H9 (cell line): ENCODE results near the gene IGSF9. TPM values are rescaled to one million over a fixed set of nuclear protein-coding genes. Genes with fewer than 3 reads are reported as not detected.

Experiments
- DNase-seq: peaks from one replicate; pipeline ENCODE4 v3.0.0-alpha.2; 2017
- H2AFZ ChIP-seq: one replicate; pipeline ENCODE4 v1.6.1; 2013; ENCODE audit warnings: mild to moderate bottlenecking, low read length, control low read depth, moderate library complexity
- H2AK5ac ChIP-seq: 2 replicates; pipeline ENCODE4 v1.6.1; 2013; ENCODE audit warnings: low read length, control low read depth, mixed read lengths; ENCODE audit not compliant: insufficient read length
- H2BK120ac ChIP-seq: one replicate; pipeline ENCODE4 v1.6.1; 2013; ENCODE audit warnings: low read depth, mild to moderate bottlenecking, low read length, control low read depth, inconsistent platforms; ENCODE audit not compliant: poor library complexity, severe bottlenecking
- H2BK12ac ChIP-seq: 2 replicates; pipeline ENCODE4 v1.6.1; 2013; ENCODE audit warnings: low read length, control low read depth, mixed read lengths, low read depth; ENCODE audit not compliant: insufficient read length
- H2BK15ac ChIP-seq: 2 replicates; pipeline ENCODE4 v1.6.1; 2013; ENCODE audit warnings: low read depth, low read length, control low read depth
- H2BK20ac ChIP-seq: one replicate; pipeline ENCODE4 v1.6.1; 2013; ENCODE audit warnings: low read depth, mild to moderate bottlenecking, low read length, control low read depth, inconsistent platforms; ENCODE audit not compliant: poor library complexity, severe bottlenecking
- H2BK5ac ChIP-seq: 2 replicates; pipeline ENCODE4 v1.6.1; 2013; ENCODE audit warnings: low read length, control low read depth, mixed read lengths; ENCODE audit not compliant: insufficient read length
- H3K14ac ChIP-seq: 2 replicates; pipeline ENCODE4 v1.6.1; 2013; ENCODE audit warnings: low read length, control low read depth; ENCODE audit not compliant: insufficient read depth
- H3K18ac ChIP-seq: 2 replicates; pipeline ENCODE4 v1.6.1; 2013; ENCODE audit warnings: low read depth, mild to moderate bottlenecking, mixed read lengths, low read length, control low read depth; ENCODE audit not compliant: insufficient read length
- H3K23ac ChIP-seq: 2 replicates; pipeline ENCODE4 v1.6.1; 2013; ENCODE audit warnings: low read length, control low read depth, mixed read lengths, low read depth; ENCODE audit not compliant: insufficient read length
- H3K23me2 ChIP-seq: 2 replicates; pipeline ENCODE4 v1.6.1; 2013; ENCODE audit warnings: low read depth, mild to moderate bottlenecking, mixed read lengths, low read length, control low read depth; ENCODE audit not compliant: insufficient read length, poor library complexity, severe bottlenecking
- H3K27ac ChIP-seq: 2 replicates; pipeline ENCODE4 v1.5.1; 2013; ENCODE audit warnings: low read length, control low read depth, mixed read lengths, low read depth; ENCODE audit not compliant: insufficient read length
- H3K27me3 ChIP-seq: 2 replicates; pipeline ENCODE4 v1.6.1; 2013; ENCODE audit warnings: low read length, control low read depth, inconsistent platforms; ENCODE audit not compliant: insufficient read depth
- H3K4ac ChIP-seq: 2 replicates; pipeline ENCODE4 v1.6.1; 2013; ENCODE audit warnings: low read depth, mild to moderate bottlenecking, control low read depth, inconsistent platforms, low read length, moderate library complexity
- H3K4me1 ChIP-seq: 2 replicates; pipeline ENCODE4 v1.6.1; 2013; ENCODE audit warnings: low read length, control low read depth, inconsistent platforms; ENCODE audit not compliant: insufficient read depth
- H3K4me2 ChIP-seq: 2 replicates; pipeline ENCODE4 v1.6.1; 2013; ENCODE audit warnings: low read length, control low read depth, mixed read lengths; ENCODE audit not compliant: insufficient read length, insufficient read depth
- H3K56ac ChIP-seq: 2 replicates; pipeline ENCODE4 v1.6.1; 2013; ENCODE audit warnings: low read depth, mild to moderate bottlenecking, mixed read lengths, low read length, control low read depth; ENCODE audit not compliant: insufficient read length
- H3K79me1 ChIP-seq: 2 replicates; pipeline ENCODE4 v1.6.1; 2013; ENCODE audit warnings: low read depth, mild to moderate bottlenecking, moderate library complexity, low read length, control low read depth, inconsistent platforms; ENCODE audit not compliant: insufficient read depth, poor library complexity, severe bottlenecking
- H3K79me2 ChIP-seq: 2 replicates; pipeline ENCODE4 v1.6.1; 2013; ENCODE audit warnings: low read length, control low read depth, inconsistent platforms; ENCODE audit not compliant: insufficient read depth
- H3K9ac ChIP-seq: 2 replicates; pipeline ENCODE4 v1.6.1; 2013; ENCODE audit warnings: low read length, control low read depth, mixed read lengths; ENCODE audit not compliant: insufficient read length; ENCODE audit errors: extremely low read depth
- H3K9me3 ChIP-seq: one replicate; pipeline ENCODE4 v1.6.1; 2013; ENCODE audit warnings: low read depth, low read length, inconsistent platforms; ENCODE audit not compliant: control insufficient read depth
- H3T11ph ChIP-seq: one replicate; pipeline ENCODE4 v1.6.1; 2013; ENCODE audit warnings: mild to moderate bottlenecking, low read length, control low read depth, inconsistent platforms
- H4K20me1 ChIP-seq: one replicate; pipeline ENCODE4 v1.6.1; 2013; ENCODE audit not compliant: control insufficient read depth, insufficient read length, insufficient read depth
- H4K5ac ChIP-seq: 2 replicates; pipeline ENCODE4 v1.6.1; 2013; ENCODE audit warnings: low read depth, mild to moderate bottlenecking, mixed read lengths, low read length, control low read depth; ENCODE audit not compliant: insufficient read length
- H4K8ac ChIP-seq: replicated peaks from 2 replicates; pipeline ENCODE4 v1.6.1; 2013; ENCODE audit warnings: low read length, control low read depth, mixed read lengths, low read depth; ENCODE audit not compliant: insufficient read length
- H4K91ac ChIP-seq: 2 replicates; pipeline ENCODE4 v1.6.1; 2013; ENCODE audit warnings: low read depth, mild to moderate bottlenecking, moderate library complexity, mixed read lengths, low read length, control low read depth; ENCODE audit not compliant: insufficient read length
- H3K27ac Mint-ChIP-seq, 3 experiments: 2 replicates in 2 of 3; 3 replicates in 1 of 3; pipeline ENCODE4 v1.8.0; 2020 to 2021; ENCODE audit warnings: mixed read lengths in 3 of 3, mild to moderate bottlenecking in 1 of 3, moderate library complexity in 1 of 3
- H3K27me3 Mint-ChIP-seq: 2 replicates; pipeline ENCODE4 v1.8.0; 2021; ENCODE audit warnings: low read depth, mild to moderate bottlenecking, moderate library complexity, mixed read lengths
- H3K36me3 Mint-ChIP-seq, 3 experiments: 2 replicates in 2 of 3; 3 replicates in 1 of 3; pipeline ENCODE4 v1.8.0; 2020 to 2021; ENCODE audit warnings: low read depth in 3 of 3, mixed read lengths in 3 of 3; ENCODE audit not compliant: insufficient read depth in 1 of 3
- H3K4me1 Mint-ChIP-seq, 2 experiments: 2 replicates each; pipeline ENCODE4 v1.8.0; 2020; ENCODE audit warnings: mixed read lengths in 2 of 2
- H3K4me3 Mint-ChIP-seq, 2 experiments: 2 replicates in 1 of 2; 3 replicates in 1 of 2; pipeline ENCODE4 v1.8.0; 2020 to 2021; ENCODE audit warnings: mild to moderate bottlenecking in 2 of 2, mixed read lengths in 2 of 2, moderate library complexity in 1 of 2
- H3K9me3 Mint-ChIP-seq, 2 experiments: 2 replicates in 1 of 2; 3 replicates in 1 of 2; pipeline ENCODE4 v1.8.0; 2020; ENCODE audit warnings: mild to moderate bottlenecking in 2 of 2, mixed read lengths in 2 of 2, moderate library complexity in 1 of 2
- CTCF ChIP-seq: fragments of 200-600 bp; sonication (generic); conservative IDR thresholded peaks from 3 replicates; pipeline ENCODE4 v1.8.0; 2021; ENCODE audit warnings: antibody characterized with exemption, mild to moderate bottlenecking
- WGBS: extraction: QIAGEN DNeasy Blood & Tissue Kit; methylation state at CpG from one replicate; pipeline ENCODE4 v1.1.7; 2013; ENCODE audit warnings: missing lambda C conversion rate, low lambda C conversion rate, mixed read lengths; ENCODE audit not compliant: insufficient read length; ENCODE audit errors: extremely low coverage; 5-methylcytosine and 5-hydroxymethylcytosine counted together
- total RNA-seq: library from RNA; stranded (reverse); gene quantifications from 2 replicates; pipeline ENCODE4 v1.2.1, GENCODE V29; 2021

The IGSF9 gene
- total RNA-seq, 1 experiment from 2014 or later: 11.3 TPM

- Histone ChIP-seq H3K4me2 (no peak overlapping the region), H3K79me2 (no peaks in the 10 kb centered on the region), H3K9ac (no peak overlapping the region), H2AK5ac (no peak overlapping the region), H3T11ph (no peak overlapping the region), H4K20me1 (peaks cover 2% of the 10 kb centered on the region), H3K14ac (no peak overlapping the region), H3K9me3 (no peaks in the 10 kb centered on the region), H2BK12ac (no peak overlapping the region), H2BK15ac (no peak overlapping the region), H3K4me1 (no peaks in the 10 kb centered on the region), H4K8ac (no peak overlapping the region), H3K23ac (no peak overlapping the region), H4K91ac (no peak overlapping the region), H3K27me3 (no peaks in the 10 kb centered on the region), H3K23me2 (no peaks in the 10 kb centered on the region), H2BK5ac (no peak overlapping the region), H3K18ac (no peak overlapping the region), H2BK120ac (no peak overlapping the region), H2AFZ (no peak overlapping the region), H3K79me1 (no peaks in the 10 kb centered on the region), H3K56ac (no peak overlapping the region), H4K5ac (no peak overlapping the region), H3K4ac (no peak overlapping the region), H2BK20ac (no peak overlapping the region), H3K27ac (no peak overlapping the region)
- H3K36me3 Mint-ChIP-seq: no peaks in the 10 kb centered on the region
- no CpG with 5 or more reads among the region's 3 CpGs for WGBS
- peaks cover 18 to 19% of the 10 kb centered on the region in 2 experiments for H3K4me1 Mint-ChIP-seq
- no peak overlapping the region for H3K4me3 Mint-ChIP-seq
- DNase-seq: peak; percentile 5
- peak overlapping the region in 1 of 3 experiments; percentile 60; a peak in 2 of 7 replicates for H3K27ac Mint-ChIP-seq
- H3K27me3 Mint-ChIP-seq: peaks cover 6% of the 10 kb centered on the region; the same call in 1 of the 2 replicates
- no peaks in the 10 kb centered on the region for H3K9me3 Mint-ChIP-seq
- no peak for TF ChIP-seq CTCF
Measured at GRCh38 chr1:159964144-159964543, 18.7 kb upstream of the IGSF9 start.
